ENCODE data around the gene TMEM165. TPM values are rescaled to one million over a fixed set of nuclear protein-coding genes. Genes with fewer than 3 reads are reported as not detected.

The TMEM165 gene
- total RNA-seq, 2 donors from 2014 or later = 90.5 to 308 TPM

- 86 to 90% methylated on average over 1 of the region's 1 CpG for WGBS, 2 donors
- intact Hi-C loops (cut with DNase I) = no loop called here
- no peak overlapping the region for H3K4me3 ChIP-seq
Observed at GRCh38 chr4:55447831-55448230, 52.1 kb downstream of the TMEM165 start.

GRCh38 chr4:55450566-55450965 lies 54.8 kb downstream of the TMEM165 start:
- H3K4me1 ChIP-seq = no peaks in the 10 kb centered on the region
- 83 to 84% methylated on average over 7 to 8 of the region's 8 CpGs for WGBS, 2 donors
- no peaks in the 10 kb centered on the region for H3K9me3 ChIP-seq
- H3K36me3 ChIP-seq (replicated peaks in 1 of 2; ENCODE audit: insufficient read depth in 1 of 2, low read depth in 2 of 2) = peaks cover 0 to 11% of the 10 kb centered on the region in 2 donors
- ATAC-seq (no peak), DNase-seq (no peak)
- no peak overlapping the region for H3K27ac ChIP-seq
- H3K27me3 ChIP-seq = no peaks in the 10 kb centered on the region
- TF ChIP-seq CTCF (IDR thresholded peaks at IDR 0.05) (no peak), POLR2A (IDR thresholded peaks at IDR 0.05) (no peak)
- no peak overlapping the region for H3K4me3 ChIP-seq
- intact Hi-C loops (cut with DNase I) = no loop called here

More at GRCh38 chr4:55447831-55448230, 52.1 kb downstream of the TMEM165 start:
- H3K9me3 ChIP-seq = no peaks in the 10 kb centered on the region
- H3K27me3 ChIP-seq = no peaks in the 10 kb centered on the region
- DNase-seq (no peak), ATAC-seq (no peak)
- H3K4me1 ChIP-seq = no peaks in the 10 kb centered on the region
- no peak overlapping the region for H3K27ac ChIP-seq
- peaks cover 0 to 13% of the 10 kb centered on the region in 2 donors for H3K36me3 ChIP-seq (replicated peaks in 1 of 2; ENCODE audit: insufficient read depth in 1 of 2, low read depth in 2 of 2)
- TF ChIP-seq POLR2A (IDR thresholded peaks at IDR 0.05) = no peak
- TF ChIP-seq CTCF (IDR thresholded peaks at IDR 0.05) = no peak

GRCh38 chr4:55458164-55458563 lies 62.4 kb downstream of the TMEM165 start:
- WGBS, 2 donors = 92 to 96% methylated on average over 5 of the region's 5 CpGs
- ATAC-seq (no peak), DNase-seq (no peak)
- H3K9me3 ChIP-seq = no peaks in the 10 kb centered on the region
- no peak overlapping the region for H3K4me3 ChIP-seq
- H3K36me3 ChIP-seq (replicated peaks in 1 of 2; ENCODE audit: insufficient read depth in 1 of 2, low read depth in 2 of 2) = no peaks in the 10 kb centered on the region
- TF ChIP-seq CTCF (IDR thresholded peaks at IDR 0.05) (no peak), POLR2A (IDR thresholded peaks at IDR 0.05) (no peak)
- no peaks in the 10 kb centered on the region for H3K4me1 ChIP-seq
- H3K27me3 ChIP-seq = no peaks in the 10 kb centered on the region
- no peak overlapping the region for H3K27ac ChIP-seq
- intact Hi-C loops (cut with DNase I) = no loop called here

GRCh38 chr4:55458611-55459010 lies 62.9 kb downstream of the TMEM165 start:
- Histone ChIP-seq H3K4me1 (no peaks in the 10 kb centered on the region), H3K9me3 (no peaks in the 10 kb centered on the region), H3K27ac (no peak overlapping the region), H3K4me3 (no peak overlapping the region), H3K36me3 (replicated peaks in 1 of 2; ENCODE audit: insufficient read depth in 1 of 2, low read depth in 2 of 2) (no peaks in the 10 kb centered on the region), H3K27me3 (no peaks in the 10 kb centered on the region)
- WGBS, 2 donors = 76 to 83% methylated on average over 2 of the region's 2 CpGs
- DNase-seq = no peak
- no peak for TF ChIP-seq POLR2A (IDR thresholded peaks at IDR 0.05)
- TF ChIP-seq CTCF (IDR thresholded peaks at IDR 0.05) = no peak
- no peak for ATAC-seq
- intact Hi-C loops (cut with DNase I) = no loop called here

GRCh38 chr4:55466001-55466400 lies 70.2 kb downstream of the TMEM165 start:
- intact Hi-C loops (cut with DNase I) = no loop called here
- H3K27me3 ChIP-seq = no peaks in the 10 kb centered on the region
- 88 to 91% methylated on average over 3 of the region's 3 CpGs for whole genome bisulfite sequencing, 2 donors
- no peak overlapping the region for H3K27ac ChIP-seq
- peaks cover 0 to 2% of the 10 kb centered on the region in 2 donors for H3K36me3 ChIP-seq (replicated peaks in 1 of 2; ENCODE audit: insufficient read depth in 1 of 2, low read depth in 2 of 2)
- no peak for ATAC-seq
- DNase-seq = no peak
- no peaks in the 10 kb centered on the region for H3K9me3 ChIP-seq
- H3K4me3 ChIP-seq = no peak overlapping the region
- TF ChIP-seq CTCF (IDR thresholded peaks at IDR 0.05) = no peak
- TF ChIP-seq POLR2A (IDR thresholded peaks at IDR 0.05) = no peak
- no peaks in the 10 kb centered on the region for H3K4me1 ChIP-seq

Data from body of pancreas (tissue), 4 donors.